Renal pelvis (tissue), 12 donors: ENCODE measurements around the gene EXOC3L2. TPM values are rescaled to one million over a fixed set of nuclear protein-coding genes. Genes with fewer than 3 reads are reported as not detected.
"Not testable (repeated sequence)": the region's sequence is repeated elsewhere in the genome, so short reads cannot be mapped to it uniquely, and the experiment has no call there.

Source experiments
- DNase-seq: peaks from one replicate; pipeline ENCODE4 v3.0.0-alpha.2; 2013
- long read RNA-seq, 16 experiments: transcript quantifications; one replicate each; lab custom pipeline, GENCODE V29; 2026
- polyA plus RNA-seq, 3 donors: library from polyadenylated mRNA; unstranded; fragments of 120-200 nt; gene quantifications; one replicate each; pipeline ENCODE4 v1.2.1, GENCODE V29; 2013; ENCODE audit not compliant: insufficient read length in 3 of 3

Gene EXOC3L2
- polyA plus RNA-seq: 10 to 100 TPM; 11.0 to 13.7 (median 11.6) TPM
- long read RNA-seq, donor 1, partial matches to known transcripts: 0 of 1 reads
- long read RNA-seq, donor 1, other reads (novel, unspliced or antisense): 0 of 1 reads
- long read RNA-seq, donor 2, partial matches to known transcripts: 0 of 1 reads
- long read RNA-seq, donor 2, other reads (novel, unspliced or antisense): 0 of 1 reads
- long read RNA-seq, donor 3, partial matches to known transcripts: 8 of 11 reads
- long read RNA-seq, donor 3, other reads (novel, unspliced or antisense): 0 of 11 reads
- long read RNA-seq, donor 4, partial matches to known transcripts: 0 of 1 reads
- long read RNA-seq, donor 4, other reads (novel, unspliced or antisense): 0 of 1 reads
- long read RNA-seq, donor 5: 0 reads
- long read RNA-seq, donor 6, partial matches to known transcripts: 12 of 14 reads
- long read RNA-seq, donor 6, other reads (novel, unspliced or antisense): 0 of 14 reads
- long read RNA-seq, donor 7, partial matches to known transcripts: 58 of 59 reads
- long read RNA-seq, donor 7, other reads (novel, unspliced or antisense): 0 of 59 reads
- long read RNA-seq, donor 8: 0 reads
- long read RNA-seq, donor 9, partial matches to known transcripts: 11 of 20 reads
- long read RNA-seq, donor 9, other reads (novel, unspliced or antisense): 5 of 20 reads
- long read RNA-seq, donor 10, partial matches to known transcripts: 0 of 1 reads
- long read RNA-seq, donor 10, other reads (novel, unspliced or antisense): 0 of 1 reads
- long read RNA-seq, donor 11, partial matches to known transcripts: 0 of 2 reads
- long read RNA-seq, donor 11, other reads (novel, unspliced or antisense): 0 of 2 reads
- long read RNA-seq, donor 12, partial matches to known transcripts: 18 of 30 reads
- long read RNA-seq, donor 12, other reads (novel, unspliced or antisense): 10 of 30 reads
- long read RNA-seq, donor 13, partial matches to known transcripts: 7 of 7 reads
- long read RNA-seq, donor 13, other reads (novel, unspliced or antisense): 0 of 7 reads
- long read RNA-seq, donor 14: 0 reads
- long read RNA-seq, donor 15, partial matches to known transcripts: 5 of 8 reads
- long read RNA-seq, donor 15, other reads (novel, unspliced or antisense): 0 of 8 reads
- long read RNA-seq, donor 16, partial matches to known transcripts: 0 of 1 reads
- long read RNA-seq, donor 16, other reads (novel, unspliced or antisense): 0 of 1 reads

DNA sequence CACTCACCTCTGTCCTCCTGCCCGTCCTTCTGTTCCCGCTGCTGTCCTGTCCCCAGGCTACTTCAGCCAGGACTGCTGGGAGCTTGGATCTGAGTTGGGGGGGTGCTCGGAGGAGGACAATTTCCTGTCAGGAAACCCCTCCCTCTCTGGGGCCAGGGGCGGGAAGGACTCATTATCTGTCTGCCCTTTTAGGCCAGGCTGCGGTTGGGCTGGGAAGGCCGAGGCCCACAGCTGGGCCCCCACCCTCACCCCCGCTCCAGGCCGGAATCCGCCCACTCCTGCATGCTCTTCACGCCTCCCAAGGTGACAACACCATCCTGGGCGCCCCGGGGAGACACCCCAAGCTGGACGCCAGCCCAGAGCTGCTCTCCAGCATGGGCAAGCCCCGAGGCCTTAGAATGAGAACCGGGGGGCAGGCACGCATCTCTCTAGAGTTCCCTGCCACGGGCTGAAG is at the start of gene EXOC3L2:
Gene EXOC3L2 (minus strand): TSS at position 74 of the 454 bp plus-strand sequence. CDS start 6,362 bp downstream, outside the sequence.
- DNase-seq: no peak

DNA sequence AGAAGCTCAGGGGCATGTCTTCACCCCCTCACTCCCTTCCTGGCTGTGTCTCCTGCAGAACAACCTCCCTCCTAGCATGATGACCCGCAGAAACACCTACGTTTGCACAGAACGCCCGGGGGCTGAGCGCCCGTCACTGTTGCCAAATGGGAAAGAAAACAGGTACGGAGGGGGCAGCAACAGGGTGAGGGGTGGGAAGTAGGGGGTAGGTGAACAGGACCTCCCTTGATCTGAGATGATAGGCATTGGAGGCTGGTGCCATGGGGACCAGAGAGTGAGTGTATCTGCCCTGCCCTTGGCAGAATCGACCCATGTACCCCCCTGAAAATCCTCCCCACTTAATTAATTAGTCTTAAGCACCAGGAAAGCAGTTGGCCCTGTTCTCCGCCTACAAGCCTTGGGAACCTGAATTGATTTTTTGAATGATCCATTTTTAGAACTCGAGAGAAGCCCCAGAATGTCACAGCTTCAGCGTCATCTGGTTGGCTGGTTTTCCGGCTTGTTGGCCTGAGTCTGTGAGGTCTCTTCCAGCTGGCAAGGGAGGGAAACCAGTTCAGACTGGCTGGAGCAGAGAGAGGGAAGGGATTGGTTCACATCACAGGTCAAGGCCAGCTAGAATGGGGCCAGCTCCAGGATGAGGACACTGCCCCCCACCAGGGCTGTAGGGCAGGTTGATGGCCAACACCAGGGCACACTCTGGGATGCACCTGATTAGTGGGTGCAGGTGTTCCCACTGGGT is 49.3 kb upstream of the EXOC3L2 start:
- DNase-seq: no peak

DNA sequence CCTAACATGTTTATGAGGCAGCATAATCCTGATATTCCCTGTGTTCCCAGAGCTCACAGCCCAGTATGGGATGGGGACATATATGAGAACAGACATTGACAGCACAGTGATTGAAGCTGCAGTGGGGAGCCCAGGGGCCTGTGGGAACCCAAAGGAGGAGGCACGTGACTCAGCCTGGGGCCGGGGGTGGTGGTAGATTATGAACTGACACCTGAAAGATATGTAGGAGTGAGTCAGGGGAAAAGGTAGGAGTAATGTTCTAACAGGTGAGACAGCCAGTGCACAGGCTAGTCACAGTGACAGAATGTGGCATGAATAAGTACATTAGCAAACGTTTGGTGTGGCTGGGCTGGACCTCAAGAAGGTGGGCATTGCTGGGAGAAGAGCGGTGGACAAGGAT is 48.5 kb upstream of the EXOC3L2 start:
- DNase-seq: no peak

DNA sequence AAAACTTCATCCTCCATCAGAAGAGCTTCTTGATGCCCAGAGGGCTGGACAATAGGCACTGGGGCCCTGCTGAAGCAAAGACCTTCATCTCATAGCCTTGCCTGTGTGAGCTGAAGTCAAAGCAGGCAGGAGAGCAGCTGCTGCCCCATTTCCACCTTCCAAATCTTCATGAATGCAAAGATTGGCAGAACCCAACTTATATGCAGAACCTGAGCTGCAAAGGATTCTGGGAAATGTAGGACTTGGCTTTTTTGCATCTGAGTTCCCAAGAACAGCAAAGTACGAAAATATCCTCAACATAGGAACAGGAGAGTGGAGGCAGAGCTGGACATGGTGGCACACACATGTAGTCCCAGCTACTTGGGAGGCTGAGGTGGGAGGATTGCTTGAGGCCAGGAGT is 46.6 kb upstream of the EXOC3L2 start:
- DNase-seq: no peak

DNA sequence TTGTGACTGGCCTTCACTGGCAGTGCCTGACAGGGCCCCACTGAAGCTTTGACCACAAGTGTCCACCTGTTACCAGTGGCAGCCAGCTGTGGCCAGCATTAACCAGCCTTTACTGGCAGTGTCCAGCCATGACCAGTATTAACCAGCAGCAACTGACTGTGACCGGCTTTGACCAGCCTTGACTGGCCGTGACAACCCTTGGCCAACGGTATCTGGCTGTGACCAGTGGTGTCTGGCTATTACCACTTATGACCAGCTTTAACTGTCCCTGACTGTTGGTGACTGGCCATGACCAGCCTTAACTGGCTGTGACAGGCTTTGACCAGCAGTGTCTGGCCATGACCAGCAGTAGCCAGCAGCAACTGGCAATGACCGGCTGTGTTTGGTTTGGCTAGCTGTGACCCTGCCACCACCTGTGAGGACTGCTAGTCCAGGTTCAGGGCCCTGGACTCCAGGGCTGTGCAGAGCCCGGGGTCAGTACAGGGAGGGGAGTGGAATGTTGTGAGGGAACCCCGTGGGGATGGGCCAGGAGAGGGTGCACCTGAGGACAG is 45.2 kb upstream of the EXOC3L2 start:
- DNase-seq: no peak

DNA sequence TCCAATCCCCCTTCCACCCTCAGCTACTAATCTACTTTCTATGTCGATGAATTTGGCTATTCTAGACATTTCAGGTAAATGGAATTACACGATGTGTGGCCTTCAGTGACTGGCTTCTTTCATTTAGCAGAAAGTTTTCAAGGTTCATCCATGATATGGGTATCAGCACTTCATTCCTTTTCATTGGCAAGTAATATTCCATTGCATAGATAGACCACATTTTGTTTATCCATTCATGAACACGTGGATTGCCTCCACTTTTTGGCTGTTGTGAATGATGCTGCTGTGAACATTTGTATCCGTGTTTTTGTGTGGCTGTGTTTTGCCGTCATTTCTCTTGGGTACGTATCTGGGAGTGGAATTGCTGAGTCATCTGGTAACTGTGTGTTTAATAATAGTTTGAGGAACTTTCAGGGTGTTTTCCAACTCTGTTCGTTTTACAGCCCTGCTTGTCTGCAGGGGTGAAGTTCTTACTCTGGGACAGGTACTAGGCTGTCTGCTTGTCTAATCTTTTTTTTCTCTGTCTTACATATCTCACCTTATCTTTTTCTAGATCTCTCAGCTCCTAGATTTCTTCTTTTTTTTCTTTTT is 38.3 kb upstream of the EXOC3L2 start:
- no peak for DNase-seq

DNA sequence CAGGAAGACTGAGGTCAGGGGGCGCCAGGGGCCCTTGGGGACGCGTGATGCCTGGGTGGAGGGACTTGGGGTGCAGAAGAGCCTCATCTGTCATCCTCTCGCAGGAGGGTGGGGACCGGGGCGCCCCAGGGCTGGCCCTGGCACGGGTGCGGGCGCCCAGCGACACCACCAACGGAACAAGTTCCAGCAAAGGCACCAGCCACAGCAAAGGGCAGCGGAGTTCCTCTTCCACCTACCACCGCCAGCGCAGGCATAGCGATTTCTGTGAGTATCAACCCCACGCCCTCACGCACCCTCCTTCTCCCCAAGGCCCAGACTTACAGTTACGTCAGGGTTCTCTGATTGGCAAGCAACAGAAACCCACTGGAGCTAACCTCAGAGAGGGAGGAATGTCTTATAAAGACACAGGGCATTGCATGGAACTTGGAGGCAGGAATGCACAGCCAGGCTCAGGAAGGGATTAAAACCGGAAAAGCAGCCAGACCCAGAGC is 35.3 kb upstream of the EXOC3L2 start:
- no peak for DNase-seq

DNA sequence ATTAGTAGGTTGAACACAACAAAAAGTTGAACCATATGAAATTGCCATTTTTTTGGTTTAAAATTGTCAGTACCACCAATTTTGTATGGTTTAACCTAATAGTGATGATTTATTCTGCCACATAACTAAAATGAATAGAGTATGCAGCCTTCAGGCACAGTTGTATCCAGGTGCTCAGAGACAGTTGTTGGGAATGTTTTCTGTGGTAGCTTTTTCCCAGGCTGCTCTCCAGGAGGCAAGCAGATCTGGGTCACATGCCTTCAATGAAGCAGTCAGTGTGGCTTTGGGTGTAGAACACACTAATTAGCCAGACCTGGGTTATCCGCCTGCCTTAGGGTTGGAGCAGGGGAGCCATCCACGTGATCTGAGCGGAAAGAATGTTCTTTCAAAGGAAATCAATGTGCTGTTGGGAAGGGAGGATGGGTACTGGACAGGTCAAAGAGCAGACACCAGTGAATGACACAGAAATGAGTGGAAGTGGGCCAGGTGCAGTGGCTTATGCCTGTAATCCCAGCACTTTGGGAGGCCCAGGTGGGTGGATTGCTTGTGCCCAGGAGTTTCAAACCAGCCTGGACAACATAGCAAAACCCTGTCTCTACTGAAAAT is 34.5 kb upstream of the EXOC3L2 start:
- no peak for DNase-seq

DNA sequence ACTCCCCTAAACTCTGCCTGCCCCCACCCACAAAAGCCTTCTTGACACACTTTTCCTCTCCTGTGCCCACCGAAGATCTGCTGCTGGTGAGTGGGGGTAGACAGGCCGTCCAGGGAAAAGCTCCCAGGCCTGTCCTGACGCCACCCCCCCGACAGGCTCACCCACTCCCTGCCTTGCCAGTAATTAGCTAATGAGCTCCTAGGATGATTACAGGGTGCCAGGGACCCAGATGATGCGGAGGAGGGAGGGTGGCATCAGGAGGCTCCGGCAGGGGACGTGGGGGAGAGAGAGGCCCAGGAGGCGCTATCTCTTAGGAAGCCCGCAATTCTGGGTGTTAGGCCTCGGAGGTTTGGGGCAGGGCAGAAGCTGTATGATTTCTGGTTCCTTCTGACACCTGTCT is 32.9 kb upstream of the EXOC3L2 start:
- DNase-seq: no peak

DNA sequence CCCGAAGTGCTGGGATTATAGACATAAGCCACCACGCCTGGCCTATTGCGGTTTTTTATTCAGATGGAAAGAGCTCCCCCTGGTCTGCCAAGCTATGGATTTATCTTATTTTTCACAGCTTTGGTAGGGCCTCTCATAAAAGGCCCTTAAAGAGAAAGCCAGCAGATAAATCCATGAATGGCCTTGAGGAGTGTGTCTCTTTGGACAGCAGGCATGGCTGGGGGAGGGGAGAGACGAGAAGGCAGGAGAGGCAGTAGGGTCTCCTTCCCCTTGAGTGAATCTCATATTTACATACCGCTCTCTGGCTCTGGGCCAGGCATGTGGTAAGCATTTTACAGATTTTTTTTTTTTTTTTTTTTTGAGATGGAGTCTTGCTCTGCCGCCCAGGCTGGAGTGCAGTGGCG is 31.1 kb upstream of the EXOC3L2 start:
- DNase-seq: no peak

DNA sequence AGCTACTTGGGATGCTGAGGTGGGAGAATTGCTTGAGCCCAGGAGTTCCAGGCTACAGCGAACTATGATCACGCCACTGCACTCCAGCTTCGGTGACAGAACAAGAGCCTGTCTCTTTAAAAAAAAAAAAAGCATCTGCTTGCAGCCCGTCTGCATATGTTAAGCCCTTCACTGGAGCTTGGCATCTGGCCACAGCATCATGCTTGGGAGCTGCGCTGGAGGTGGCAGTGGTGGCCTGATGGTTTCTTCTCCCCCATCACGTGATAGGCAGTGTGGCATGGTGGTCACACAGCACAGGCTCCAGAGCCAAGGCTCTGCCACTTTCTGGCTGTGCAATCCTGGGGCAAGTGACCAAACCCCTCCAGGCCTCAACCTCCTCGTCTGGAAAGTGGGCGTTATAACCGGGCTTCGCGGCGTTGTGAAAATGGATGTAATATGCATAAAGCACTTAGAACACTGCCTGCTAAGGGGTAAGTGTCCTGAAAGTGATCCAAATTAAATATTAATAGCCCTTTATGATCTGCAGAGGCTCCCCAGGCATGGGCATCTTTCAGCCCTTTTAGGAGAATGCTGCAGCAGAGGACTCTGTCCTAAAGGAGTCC is 30.3 kb upstream of the EXOC3L2 start:
- no peak for DNase-seq

DNA sequence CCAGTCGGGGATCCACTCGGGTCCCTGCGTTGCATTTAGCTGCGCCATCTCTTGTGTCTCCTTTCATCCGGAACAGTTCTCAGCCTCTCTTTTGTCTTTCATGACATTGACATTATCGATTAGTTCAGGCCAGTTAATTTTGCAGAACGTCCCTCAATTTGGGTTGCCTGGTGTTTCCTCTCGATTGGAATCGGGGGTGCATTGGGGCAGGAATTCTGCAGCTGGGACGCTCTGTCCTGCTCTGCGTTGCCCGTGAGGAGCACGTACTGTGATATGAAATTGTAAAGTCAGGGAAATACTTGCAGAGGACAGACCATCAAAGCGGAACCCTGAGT is 28.3 kb upstream of the EXOC3L2 start:
- no peak for DNase-seq

DNA sequence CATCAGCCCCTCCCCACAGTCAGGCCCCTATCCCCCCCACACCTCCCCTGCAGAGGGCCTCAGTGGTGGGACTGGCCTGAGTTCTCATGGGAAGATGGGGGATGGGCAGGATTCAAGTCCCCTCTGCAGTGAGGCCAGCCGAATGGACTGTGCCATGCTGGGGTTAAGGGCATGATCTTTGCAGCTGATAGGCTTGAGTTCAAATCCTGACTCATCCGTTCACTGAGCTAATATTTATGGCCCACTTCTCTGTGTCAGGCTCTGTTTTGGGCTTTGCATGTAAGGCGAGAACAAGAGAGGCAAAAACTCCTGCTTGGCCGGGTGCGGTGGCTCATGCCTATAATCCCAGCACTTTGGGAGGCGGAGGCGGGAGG is 26.5 kb upstream of the EXOC3L2 start:
- no peak for DNase-seq

DNA sequence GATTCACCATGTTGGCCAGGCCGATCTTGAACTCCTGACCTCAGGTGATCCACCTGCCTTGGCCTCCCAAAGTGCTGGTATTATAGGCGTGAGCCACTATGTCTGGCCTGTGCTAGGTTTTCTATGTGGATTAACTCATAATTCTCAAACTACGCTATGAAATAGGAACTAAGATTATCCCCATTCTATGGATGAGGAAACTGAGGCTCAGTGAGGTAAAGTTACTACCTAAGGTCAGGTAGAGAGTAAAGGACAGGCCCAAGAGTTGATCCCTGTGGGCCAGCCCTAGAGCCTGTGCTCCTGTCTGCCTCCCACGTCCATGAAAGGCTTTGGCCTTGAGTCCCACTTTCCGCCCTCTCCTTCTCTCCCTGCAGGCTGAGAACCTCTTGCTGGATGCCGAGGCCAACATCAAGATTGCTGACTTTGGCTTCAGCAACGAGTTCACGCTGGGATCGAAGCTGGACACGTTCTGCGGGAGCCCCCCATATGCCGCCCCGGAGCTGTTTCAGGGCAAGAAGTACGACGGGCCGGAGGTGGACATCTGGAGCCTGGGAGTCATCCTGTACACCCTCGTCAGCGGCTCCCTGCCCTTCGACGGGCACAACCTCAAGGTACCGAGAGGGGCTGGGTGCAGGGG is 26.0 kb upstream of the EXOC3L2 start:
- DNase-seq: no peak

DNA sequence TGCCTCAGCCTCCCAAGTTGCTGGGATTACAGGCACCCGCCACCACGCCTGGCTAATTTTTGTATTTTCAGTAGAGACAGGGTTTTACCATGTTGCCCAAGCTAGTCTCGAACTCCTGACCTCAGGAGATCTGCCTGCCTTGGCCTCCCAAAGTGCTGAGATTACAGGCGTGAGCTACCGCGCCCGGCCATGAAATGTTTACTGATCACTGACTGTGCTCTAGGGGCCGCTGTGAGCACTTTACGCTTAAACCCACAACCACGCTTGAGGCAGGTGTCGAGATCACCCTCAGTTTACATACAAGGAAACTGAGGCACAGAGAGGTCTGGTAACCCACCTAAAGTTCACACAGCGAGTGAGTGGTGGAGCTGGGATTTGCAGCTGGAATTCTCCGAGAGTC is 24.7 kb upstream of the EXOC3L2 start:
- not testable (repeated sequence) for DNase-seq

DNA sequence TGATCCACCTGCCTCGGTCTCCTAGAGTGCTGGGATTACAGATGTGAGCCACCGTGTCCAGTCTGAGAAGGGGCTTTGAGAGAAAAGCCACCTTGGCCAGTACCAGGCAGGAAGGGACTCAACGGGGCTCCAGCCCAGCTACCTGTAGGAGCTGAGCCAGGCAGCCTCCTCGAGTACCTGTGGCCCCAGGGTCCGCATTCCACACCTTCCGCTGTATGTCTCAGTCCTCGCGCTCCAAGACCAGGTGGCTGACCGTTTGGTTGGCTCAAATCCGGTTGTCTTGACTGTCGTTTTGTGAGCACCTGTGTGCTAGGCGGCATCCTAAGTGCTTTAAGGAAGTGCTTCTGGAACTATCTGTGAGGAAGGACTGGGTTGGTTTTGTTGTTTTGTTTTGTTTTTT is 22.1 kb upstream of the EXOC3L2 start:
- DNase-seq: no peak

DNA sequence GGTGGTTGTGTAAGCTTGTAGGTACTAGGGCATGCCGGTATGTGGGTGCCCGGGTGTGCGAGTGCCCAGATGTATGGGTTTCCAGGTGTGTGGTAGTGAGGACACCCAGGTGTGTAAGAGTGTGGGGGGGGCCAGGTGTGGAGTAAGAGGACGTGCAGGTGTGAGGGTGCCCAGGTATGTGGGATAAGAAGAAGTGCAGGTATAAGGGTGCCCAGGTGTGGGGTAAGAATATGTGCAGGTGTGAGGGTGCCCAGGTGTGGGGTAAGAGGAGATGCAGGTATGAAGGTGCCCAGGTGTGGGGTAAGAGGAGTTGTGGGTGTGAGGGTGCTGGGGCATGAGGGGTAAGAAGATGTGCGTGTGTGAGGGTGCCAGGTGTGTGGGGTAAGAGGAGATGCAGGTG is 20.2 kb upstream of the EXOC3L2 start:
- DNase-seq: no peak

DNA sequence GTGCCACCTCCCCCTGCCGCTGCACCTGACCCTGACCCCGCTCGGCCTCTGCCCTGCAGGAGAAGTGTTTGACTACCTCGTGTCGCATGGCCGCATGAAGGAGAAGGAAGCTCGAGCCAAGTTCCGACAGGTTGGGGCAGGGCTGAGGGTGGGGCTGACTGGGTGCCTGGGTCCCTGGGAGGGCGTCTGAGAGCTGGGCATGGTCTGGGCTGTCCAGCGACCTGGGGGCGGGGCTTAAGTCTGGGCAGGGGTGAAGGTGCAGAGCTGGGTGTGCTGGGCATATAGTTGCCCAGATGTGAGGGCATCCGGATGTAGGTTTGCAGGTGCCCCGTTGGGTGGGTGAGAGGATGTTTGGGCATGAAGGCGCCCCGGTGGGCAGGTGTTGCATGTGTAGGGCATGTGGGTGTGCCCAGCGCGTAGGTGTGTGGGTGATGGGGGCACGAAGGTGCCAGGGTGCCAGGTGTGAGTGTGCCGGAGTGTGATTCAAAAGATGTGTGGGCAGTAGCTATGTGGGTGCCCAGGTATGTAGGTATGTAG is 19.6 kb upstream of the EXOC3L2 start:
- DNase-seq: no peak

DNA sequence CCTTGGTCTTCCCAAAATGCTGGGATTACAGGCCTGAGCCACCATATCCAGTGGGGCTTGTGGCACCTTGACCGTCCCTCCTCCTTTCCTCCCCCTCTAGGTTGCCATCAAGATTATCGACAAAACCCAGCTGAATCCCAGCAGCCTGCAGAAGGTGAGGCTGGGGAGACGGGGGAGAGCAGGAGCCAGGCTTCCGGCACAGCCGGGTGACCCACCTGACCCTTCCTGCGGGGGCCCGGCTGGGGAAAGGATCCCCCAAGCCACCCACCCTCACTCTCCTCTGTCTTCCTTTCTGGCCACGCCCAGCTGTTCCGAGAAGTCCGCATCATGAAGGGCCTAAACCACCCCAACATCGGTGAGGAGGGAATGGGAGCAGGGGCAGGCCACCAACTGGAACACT is 17.8 kb upstream of the EXOC3L2 start:
- no peak for DNase-seq
